Cardiac fibroblast (primary cell): ENCODE data around the gene TSPAN18.
A peak's percentile ranks its signal among the peaks of the same experiment; 100 is the strongest.

Experiments
- DNase-seq, 2 donors: peaks; one replicate each; pipeline versions ENCODE4 v3.0.0 to v3.0.0-alpha.2; 2010; ENCODE audit warnings: low read depth in 2 of 2
- H3K4me3 ChIP-seq, 2 donors: replicated peaks in 1 of 2; 1 replicate in 1 of 2; 2 replicates in 1 of 2; pipeline ENCODE4 v1.5.1; 2011; ENCODE audit warnings: low read depth in 2 of 2, low read length in 2 of 2, mild to moderate bottlenecking in 2 of 2, moderate library complexity in 1 of 2
- TF ChIP-seq, protein P1 (sequence below): IDR thresholded peaks from one replicate; pipeline ENCODE4 v1.5.1; 2011; ENCODE audit warnings: low read depth, mild to moderate bottlenecking, low read length, inconsistent platforms

Gene TSPAN18

DNA sequence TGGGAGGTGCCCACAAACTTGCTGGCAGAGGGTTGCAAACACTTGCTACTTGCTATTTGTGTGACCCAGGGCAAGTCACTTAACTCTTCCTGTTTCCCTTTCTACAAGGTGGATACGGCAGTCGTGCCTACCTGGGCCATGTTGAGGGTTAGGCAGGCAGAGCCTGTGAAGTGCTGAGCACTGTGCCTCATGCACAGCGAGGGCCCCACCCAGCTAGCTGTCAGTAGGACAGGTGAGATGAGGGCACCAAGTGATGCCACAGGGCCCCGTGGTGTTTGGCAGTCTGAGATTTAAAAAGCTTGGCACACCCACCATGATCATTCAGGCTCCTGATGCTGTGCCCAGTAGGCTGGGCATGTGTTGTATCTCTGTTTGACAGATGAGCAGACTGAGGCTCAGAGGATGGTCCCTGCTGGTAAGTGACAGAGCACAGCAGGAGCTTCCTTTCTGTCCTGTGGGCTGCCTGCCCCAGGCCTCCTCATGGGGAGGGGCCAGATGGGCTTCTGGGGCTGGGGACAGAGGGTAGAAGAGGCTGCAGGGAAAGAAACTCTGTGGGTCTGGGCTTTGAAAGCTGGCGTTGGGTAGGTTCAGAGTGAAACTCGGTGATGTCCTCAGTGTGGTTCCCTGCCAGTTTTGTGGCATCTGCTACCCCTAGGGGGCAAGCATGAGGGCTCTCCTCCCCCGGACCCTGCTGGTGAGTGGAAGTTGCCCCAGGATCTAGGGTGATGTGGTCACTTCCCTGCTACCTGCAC, 59.3 kb downstream of the TSPAN18 start:
- no peak overlapping the region for H3K4me3 ChIP-seq
- DNase-seq, result no peak
- TF ChIP-seq, protein P1, sequence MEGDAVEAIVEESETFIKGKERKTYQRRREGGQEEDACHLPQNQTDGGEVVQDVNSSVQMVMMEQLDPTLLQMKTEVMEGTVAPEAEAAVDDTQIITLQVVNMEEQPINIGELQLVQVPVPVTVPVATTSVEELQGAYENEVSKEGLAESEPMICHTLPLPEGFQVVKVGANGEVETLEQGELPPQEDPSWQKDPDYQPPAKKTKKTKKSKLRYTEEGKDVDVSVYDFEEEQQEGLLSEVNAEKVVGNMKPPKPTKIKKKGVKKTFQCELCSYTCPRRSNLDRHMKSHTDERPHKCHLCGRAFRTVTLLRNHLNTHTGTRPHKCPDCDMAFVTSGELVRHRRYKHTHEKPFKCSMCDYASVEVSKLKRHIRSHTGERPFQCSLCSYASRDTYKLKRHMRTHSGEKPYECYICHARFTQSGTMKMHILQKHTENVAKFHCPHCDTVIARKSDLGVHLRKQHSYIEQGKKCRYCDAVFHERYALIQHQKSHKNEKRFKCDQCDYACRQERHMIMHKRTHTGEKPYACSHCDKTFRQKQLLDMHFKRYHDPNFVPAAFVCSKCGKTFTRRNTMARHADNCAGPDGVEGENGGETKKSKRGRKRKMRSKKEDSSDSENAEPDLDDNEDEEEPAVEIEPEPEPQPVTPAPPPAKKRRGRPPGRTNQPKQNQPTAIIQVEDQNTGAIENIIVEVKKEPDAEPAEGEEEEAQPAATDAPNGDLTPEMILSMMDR, result peak; percentile 24

GRCh38 chr11:44787070-44787469, 60.3 kb downstream of the TSPAN18 start:
- no peak for DNase-seq
- TF ChIP-seq, protein P1, result no peak
- H3K4me3 ChIP-seq, result no peak overlapping the region

GRCh38 chr11:44787981-44788380, 61.2 kb downstream of the TSPAN18 start:
- no peak overlapping the region for H3K4me3 ChIP-seq

DNA sequence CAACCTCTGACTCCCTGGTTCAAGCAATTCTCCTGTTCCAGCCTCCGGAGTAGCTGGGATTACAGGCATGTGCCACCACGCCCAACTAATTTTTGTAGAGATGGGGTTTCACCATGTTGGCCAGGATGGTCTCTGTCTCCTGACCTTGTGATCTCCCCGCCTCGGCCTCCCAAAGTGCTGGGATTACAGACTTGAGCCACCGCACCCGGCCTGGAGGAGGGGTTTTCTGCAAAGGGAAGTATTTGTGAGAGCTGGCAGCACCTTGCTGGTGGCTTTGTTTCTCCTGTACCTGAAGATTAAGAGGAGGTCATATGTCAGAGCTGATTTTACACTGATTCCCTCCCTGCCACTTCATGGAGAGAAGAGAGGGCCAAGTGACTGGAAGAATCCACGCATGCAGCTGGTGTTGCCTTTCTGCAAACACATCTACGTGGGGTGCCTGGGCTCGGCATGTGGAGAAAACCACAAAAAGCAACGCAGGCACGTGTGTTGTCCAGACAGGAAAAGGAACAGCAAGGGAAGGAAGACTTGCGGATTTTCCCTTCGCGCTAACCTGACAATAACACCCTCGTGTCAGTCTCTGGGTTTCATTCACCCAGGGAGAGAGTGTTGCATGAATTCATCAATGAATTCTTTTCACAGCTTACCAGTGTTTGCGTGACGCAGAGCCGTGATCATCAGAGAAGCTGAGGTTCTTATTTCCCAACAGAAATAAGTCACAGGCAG, 61.9 kb downstream of the TSPAN18 start:
- no peak for DNase-seq
- TF ChIP-seq, protein P1, result no peak
- no peak overlapping the region for H3K4me3 ChIP-seq

More at GRCh38 chr11:44787981-44788380, 61.2 kb downstream of the TSPAN18 start:
- DNase-seq, result no peak
- TF ChIP-seq, protein P1, result no peak

DNA sequence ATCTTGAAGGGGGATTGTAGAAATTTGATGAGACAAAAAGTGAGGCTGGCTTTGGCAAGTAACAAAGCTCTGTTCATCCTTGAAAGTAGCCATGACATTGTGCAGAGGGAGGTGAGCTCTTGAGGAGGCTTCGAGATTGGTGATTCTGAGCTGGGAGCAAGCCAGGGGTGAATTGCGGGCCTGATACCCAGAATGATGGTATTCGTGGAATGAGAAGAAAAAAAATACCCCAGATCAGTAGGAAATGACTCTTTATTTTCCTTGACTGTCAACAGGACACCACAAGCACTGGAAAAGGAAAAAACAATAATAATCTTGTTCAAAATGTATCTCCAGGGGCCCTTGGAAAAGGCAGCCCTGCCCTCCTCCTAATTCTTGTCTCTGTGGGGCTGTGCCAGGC, 62.7 kb downstream of the TSPAN18 start:
- no peak overlapping the region for H3K4me3 ChIP-seq
- TF ChIP-seq, protein P1, result no peak
- peak in 1 of 2 donors; percentile 35 for DNase-seq

DNA sequence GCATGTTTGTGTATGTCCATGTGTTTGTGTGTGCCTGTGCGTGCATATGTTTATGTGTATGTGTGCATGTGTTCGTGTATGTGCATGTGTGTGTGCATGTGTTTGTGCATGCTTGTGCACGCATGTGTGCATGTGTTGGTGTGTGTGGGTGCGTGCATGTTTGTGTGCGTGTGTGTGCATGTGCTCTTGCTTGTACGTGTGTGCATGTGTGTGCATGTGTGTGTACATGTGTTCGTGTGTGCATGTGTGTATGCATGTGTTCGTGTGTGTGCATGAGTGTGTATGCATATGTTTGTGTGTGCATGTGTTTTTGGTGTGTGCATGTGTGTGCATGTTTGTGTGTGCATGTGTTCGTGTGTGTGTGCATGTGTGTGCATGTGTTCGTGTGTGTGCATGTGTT, 63.4 kb downstream of the TSPAN18 start:
- TF ChIP-seq, protein P1, result no peak
- no peak overlapping the region for H3K4me3 ChIP-seq
- DNase-seq, result no peak
